ENCODE measurements around the gene OLFM3. TPM values are rescaled to one million over a fixed set of nuclear protein-coding genes. Genes with fewer than 3 reads are reported as not detected.

OLFM3 gene
- total RNA-seq, 4 donors from 2014 or later = not detected

DNA sequence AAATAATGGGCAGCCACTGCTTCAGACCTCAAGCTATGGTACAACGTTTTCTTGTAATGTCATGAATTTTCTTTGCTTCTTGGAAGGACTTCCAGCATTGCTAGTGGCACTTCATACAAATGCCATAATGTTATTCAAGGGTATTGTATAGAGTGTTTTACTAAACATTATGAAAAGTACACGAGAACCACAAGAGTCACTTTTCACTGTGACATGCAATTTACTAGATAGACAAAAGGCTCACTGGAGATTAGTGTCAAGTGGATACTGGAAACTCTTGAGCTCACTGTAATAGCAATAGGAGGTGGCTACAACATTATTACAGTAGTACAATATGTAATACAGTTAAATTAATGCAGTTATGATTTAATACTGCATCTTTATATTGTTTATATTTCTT lies 5.3 kb upstream of the OLFM3 start:
- no peaks in the 10 kb centered on the region for H3K4me1 ChIP-seq
- H3K36me3 ChIP-seq = no peaks in the 10 kb centered on the region
- intact Hi-C loops (cut with DNase I; ENCODE audit: low total_unique reads) (no loop called here), in situ Hi-C loops (cut with MboI; ENCODE audit: low sequenced_read_pairs in 4 of 4) (no loop called here)
- DNase-seq (no peak), ATAC-seq (no peak)
- TF ChIP-seq CTCF (IDR thresholded peaks at IDR 0.05 in 4 of 5, conservative IDR thresholded peaks at IDR 0.05 in 1 of 5) = no peak
- no peak for TF ChIP-seq POLR2A (IDR thresholded peaks at IDR 0.05)
- no peak overlapping the region for H3K4me3 ChIP-seq
- H3K27me3 ChIP-seq = no peaks in the 10 kb centered on the region
- H3K9me3 ChIP-seq = no peaks in the 10 kb centered on the region
- H3K27ac ChIP-seq = no peak overlapping the region

GRCh38 chr1:101995984-101996745 lies 561 bp downstream of the OLFM3 start:
- in situ Hi-C loops (cut with MboI; ENCODE audit: low sequenced_read_pairs in 4 of 4) = no loop called here
- ATAC-seq (no peak), DNase-seq (no peak)
- Histone ChIP-seq H3K27ac (no peak overlapping the region), H3K4me1 (no peaks in the 10 kb centered on the region), H3K36me3 (no peaks in the 10 kb centered on the region), H3K4me3 (no peak overlapping the region), H3K9me3 (no peaks in the 10 kb centered on the region), H3K27me3 (no peaks in the 10 kb centered on the region)
- no peak for TF ChIP-seq POLR2A (IDR thresholded peaks at IDR 0.05)
- no peak for TF ChIP-seq CTCF (IDR thresholded peaks at IDR 0.05 in 4 of 5, conservative IDR thresholded peaks at IDR 0.05 in 1 of 5)
- intact Hi-C loops (cut with DNase I; ENCODE audit: low total_unique reads) = no loop called here

- Histone ChIP-seq H3K4me1 (no peaks in the 10 kb centered on the region), H3K36me3 (no peaks in the 10 kb centered on the region), H3K9me3 (no peaks in the 10 kb centered on the region), H3K27me3 (no peaks in the 10 kb centered on the region), H3K27ac (no peak overlapping the region), H3K4me3 (no peak overlapping the region)
- no peak for ATAC-seq
- intact Hi-C loops (cut with DNase I; ENCODE audit: low total_unique reads) = no loop called here
- TF ChIP-seq POLR2A (IDR thresholded peaks at IDR 0.05) (no peak), CTCF (IDR thresholded peaks at IDR 0.05 in 4 of 5, conservative IDR thresholded peaks at IDR 0.05 in 1 of 5) (no peak)
- DNase-seq = no peak
- in situ Hi-C loops (cut with MboI; ENCODE audit: low sequenced_read_pairs in 4 of 4) = no loop called here
These were observed 3.0 kb downstream of the OLFM3 start for GRCh38 chr1:101993710-101994109.

DNA sequence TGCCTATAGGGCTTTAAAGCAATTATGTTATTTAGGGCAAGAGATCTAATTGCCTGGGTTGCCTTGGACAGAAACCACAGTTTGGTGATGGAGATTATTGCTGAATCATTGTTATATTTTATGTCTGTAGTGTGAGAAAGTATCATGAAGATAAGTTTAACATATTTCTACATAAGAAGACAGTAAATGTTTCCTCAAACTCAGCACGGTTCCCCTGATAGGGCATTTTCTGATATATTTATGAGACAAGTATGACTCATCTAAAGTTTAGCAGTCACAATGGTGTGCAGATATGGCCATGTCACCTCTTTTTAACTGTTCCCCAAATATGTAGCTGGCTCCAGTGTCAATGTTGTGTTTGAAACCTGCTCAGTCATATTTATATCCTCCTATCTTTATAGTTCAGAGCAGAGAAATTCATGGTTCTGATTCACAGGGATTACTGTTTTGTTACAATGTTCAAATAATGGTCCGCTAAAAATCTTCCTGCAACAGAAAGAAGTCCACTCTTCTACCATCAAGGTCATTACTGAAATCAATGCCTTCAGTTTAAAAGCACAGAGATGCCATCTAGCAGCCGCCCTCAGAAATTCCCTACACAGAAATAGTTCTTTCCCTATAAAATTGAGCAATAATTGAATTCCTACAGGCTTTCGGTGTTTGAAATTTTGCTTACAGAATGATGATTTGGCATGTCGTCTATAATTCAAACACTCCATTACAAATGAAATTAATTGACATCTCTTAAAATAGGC lies 3.7 kb downstream of the OLFM3 start:
- intact Hi-C loops (cut with DNase I; ENCODE audit: low total_unique reads) = no loop called here
- H3K36me3 ChIP-seq = no peaks in the 10 kb centered on the region
- H3K27ac ChIP-seq = no peak overlapping the region
- ATAC-seq = no peak
- H3K9me3 ChIP-seq = no peaks in the 10 kb centered on the region
- no peak for TF ChIP-seq POLR2A (IDR thresholded peaks at IDR 0.05)
- no peak for TF ChIP-seq CTCF (IDR thresholded peaks at IDR 0.05 in 4 of 5, conservative IDR thresholded peaks at IDR 0.05 in 1 of 5)
- H3K4me1 ChIP-seq = no peaks in the 10 kb centered on the region
- no peak for DNase-seq
- no peak overlapping the region for H3K4me3 ChIP-seq
- in situ Hi-C loops (cut with MboI; ENCODE audit: low sequenced_read_pairs in 4 of 4) = no loop called here
- H3K27me3 ChIP-seq = no peaks in the 10 kb centered on the region

Data from gastrocnemius medialis (tissue), 4 donors.